Measurements from ENCODE around the gene TM4SF1.

The TM4SF1 gene

GRCh38 chr3:149332227-149332765, 45.2 kb downstream of the TM4SF1 start:
- H3K27me3 Mint-ChIP-seq (ENCODE audit: low read depth): peaks cover 26% of the 10 kb centered on the region
- no peaks in the 10 kb centered on the region for H3K36me3 Mint-ChIP-seq (ENCODE audit: low read depth)
- H3K9me3 Mint-ChIP-seq: no peaks in the 10 kb centered on the region
- no peak overlapping the region for H3K27ac Mint-ChIP-seq
- H3K4me1 Mint-ChIP-seq (ENCODE audit: low read depth): no peaks in the 10 kb centered on the region
- no peak overlapping the region for H3K4me3 Mint-ChIP-seq
- no peak for DNase-seq (ENCODE audit: low spot score)

- Mint-ChIP-seq H3K27ac (no peak overlapping the region), H3K4me1 (ENCODE audit: low read depth) (no peaks in the 10 kb centered on the region), H3K36me3 (ENCODE audit: low read depth) (no peaks in the 10 kb centered on the region), H3K9me3 (no peaks in the 10 kb centered on the region), H3K27me3 (ENCODE audit: low read depth) (peaks cover 29% of the 10 kb centered on the region), H3K4me3 (no peak overlapping the region)
- no peak for DNase-seq (ENCODE audit: low spot score)
These were observed 46.1 kb downstream of the TM4SF1 start for GRCh38 chr3:149331396-149331795.

- Mint-ChIP-seq H3K4me3 (no peak overlapping the region), H3K27ac (no peak overlapping the region), H3K9me3 (no peaks in the 10 kb centered on the region), H3K4me1 (ENCODE audit: low read depth) (no peaks in the 10 kb centered on the region), H3K27me3 (ENCODE audit: low read depth) (peaks cover 29% of the 10 kb centered on the region), H3K36me3 (ENCODE audit: low read depth) (no peaks in the 10 kb centered on the region)
- no peak for DNase-seq (ENCODE audit: low spot score)
These were observed 46.7 kb downstream of the TM4SF1 start for GRCh38 chr3:149330609-149331331.

- H3K9me3 Mint-ChIP-seq: no peaks in the 10 kb centered on the region
- no peaks in the 10 kb centered on the region for H3K36me3 Mint-ChIP-seq (ENCODE audit: low read depth)
- H3K4me3 Mint-ChIP-seq: no peak overlapping the region
- H3K27me3 Mint-ChIP-seq (ENCODE audit: low read depth): peaks cover 23% of the 10 kb centered on the region
- no peak overlapping the region for H3K27ac Mint-ChIP-seq
- DNase-seq (ENCODE audit: low spot score): no peak
- no peaks in the 10 kb centered on the region for H3K4me1 Mint-ChIP-seq (ENCODE audit: low read depth)
These were observed 50.3 kb downstream of the TM4SF1 start for GRCh38 chr3:149327156-149327555.

- Mint-ChIP-seq H3K27me3 (ENCODE audit: low read depth) (peaks cover 28% of the 10 kb centered on the region), H3K36me3 (ENCODE audit: low read depth) (no peaks in the 10 kb centered on the region), H3K27ac (no peak overlapping the region), H3K4me1 (ENCODE audit: low read depth) (no peaks in the 10 kb centered on the region), H3K9me3 (no peaks in the 10 kb centered on the region), H3K4me3 (no peak overlapping the region)
- DNase-seq (ENCODE audit: low spot score): no peak
These were observed 51.9 kb downstream of the TM4SF1 start for GRCh38 chr3:149325581-149325980.

GRCh38 chr3:149324332-149324731, 53.1 kb downstream of the TM4SF1 start:
- no peaks in the 10 kb centered on the region for H3K4me1 Mint-ChIP-seq (ENCODE audit: low read depth)
- H3K27me3 Mint-ChIP-seq (ENCODE audit: low read depth): peaks cover 20% of the 10 kb centered on the region
- H3K9me3 Mint-ChIP-seq: no peaks in the 10 kb centered on the region
- H3K27ac Mint-ChIP-seq: no peak overlapping the region
- no peak for DNase-seq (ENCODE audit: low spot score)
- no peak overlapping the region for H3K4me3 Mint-ChIP-seq
- H3K36me3 Mint-ChIP-seq (ENCODE audit: low read depth): no peaks in the 10 kb centered on the region

GRCh38 chr3:149321640-149322039, 55.8 kb downstream of the TM4SF1 start:
- peaks cover 11% of the 10 kb centered on the region for H3K27me3 Mint-ChIP-seq (ENCODE audit: low read depth)
- H3K27ac Mint-ChIP-seq: no peak overlapping the region
- H3K4me3 Mint-ChIP-seq: no peak overlapping the region
- no peaks in the 10 kb centered on the region for H3K4me1 Mint-ChIP-seq (ENCODE audit: low read depth)
- no peaks in the 10 kb centered on the region for H3K36me3 Mint-ChIP-seq (ENCODE audit: low read depth)
- no peak for DNase-seq (ENCODE audit: low spot score)
- H3K9me3 Mint-ChIP-seq: no peaks in the 10 kb centered on the region

GRCh38 chr3:149321136-149321535, 56.3 kb downstream of the TM4SF1 start:
- Mint-ChIP-seq H3K36me3 (ENCODE audit: low read depth) (no peaks in the 10 kb centered on the region), H3K4me1 (ENCODE audit: low read depth) (no peaks in the 10 kb centered on the region), H3K4me3 (no peak overlapping the region), H3K27ac (no peak overlapping the region), H3K27me3 (ENCODE audit: low read depth) (peaks cover 10% of the 10 kb centered on the region), H3K9me3 (no peaks in the 10 kb centered on the region)
- no peak for DNase-seq (ENCODE audit: low spot score)

- no peak overlapping the region for H3K27ac Mint-ChIP-seq
These were observed 57.7 kb downstream of the TM4SF1 start for GRCh38 chr3:149319750-149320149.

More at GRCh38 chr3:149319750-149320149, 57.7 kb downstream of the TM4SF1 start:
- H3K27me3 Mint-ChIP-seq (ENCODE audit: low read depth): peaks cover 11% of the 10 kb centered on the region
- H3K4me1 Mint-ChIP-seq (ENCODE audit: low read depth): no peaks in the 10 kb centered on the region
- no peaks in the 10 kb centered on the region for H3K9me3 Mint-ChIP-seq
- H3K4me3 Mint-ChIP-seq: no peak overlapping the region
- no peak for DNase-seq (ENCODE audit: low spot score)
- no peaks in the 10 kb centered on the region for H3K36me3 Mint-ChIP-seq (ENCODE audit: low read depth)

All from T-helper 2 cell treated with Interferon-gamma antibody and Interleukin-4, amounts not matched to agents 5 μg/mL and 100 μg/mL, for 36 hours (primary cell).